HepG2 (cell line): Measurements from ENCODE around the gene CDS1. TPM values are rescaled to one million over a fixed set of nuclear protein-coding genes. Genes with fewer than 3 reads are reported as not detected.

Experiments used
- CBX5 ChIP-seq: sonication (generic); formaldehyde crosslinking; IDR thresholded peaks from 2 replicates; pipeline ENCODE4 v1.4.0; 2020; ENCODE audit warnings: missing genetic modification reagents, borderline replicate concordance
- CCAR2 ChIP-seq: fragments of 200-400 bp; formaldehyde crosslinking; optimal IDR thresholded peaks from 2 replicates; pipeline ENCODE3; 2018; ENCODE audit warnings: low read depth, mild to moderate bottlenecking, low read length, moderate library complexity
- GATAD1 ChIP-seq: IDR thresholded peaks from 2 replicates; pipeline ENCODE4 v1.6.1; 2016; ENCODE audit warnings: missing genetic modification reagents, missing compliant biosample characterization
- HIVEP1 ChIP-seq: sonication (generic); formaldehyde crosslinking; IDR thresholded peaks from 2 replicates; pipeline ENCODE4 v1.4.0; 2020; ENCODE audit warnings: mild to moderate bottlenecking, missing genetic modification reagents
- MAFK ChIP-seq, 2 experiments: IDR thresholded peaks in 1 of 2; conservative IDR thresholded peaks in 1 of 2; 2 replicates each; pipeline ENCODE4 v1.6.1; 2011; ENCODE audit warnings: improper control_type of control experiment in 2 of 2, low read length in 2 of 2
- MED1 ChIP-seq: sonication (generic); formaldehyde crosslinking; IDR thresholded peaks from 2 replicates; pipeline ENCODE4 v1.4.0; 2020; ENCODE audit warnings: missing genetic modification reagents
- MZF1 ChIP-seq: sonication (generic); formaldehyde crosslinking; IDR thresholded peaks from 2 replicates; pipeline ENCODE4 v1.8.1; 2023; ENCODE audit warnings: mild to moderate bottlenecking, missing genetic modification reagents, borderline replicate concordance
- NPAS2 ChIP-seq: sonication (generic); formaldehyde crosslinking; IDR thresholded peaks from 2 replicates; pipeline ENCODE4 v1.8.0; 2022; ENCODE audit warnings: mild to moderate bottlenecking, missing genetic modification reagents, borderline replicate concordance
- PHF5A ChIP-seq: IDR thresholded peaks from one replicate; pipeline ENCODE4 v1.6.1; 2018; ENCODE audit warnings: low read depth, missing genetic modification reagents; ENCODE audit not compliant: unreplicated experiment
- PRMT3 ChIP-seq: sonication (generic); formaldehyde crosslinking; IDR thresholded peaks from 2 replicates; pipeline ENCODE4 v1.8.1; 2022; ENCODE audit warnings: low read depth, mild to moderate bottlenecking, moderate library complexity, missing genetic modification reagents, borderline replicate concordance
- RBFOX2 ChIP-seq: fragments of 200-400 bp; formaldehyde crosslinking; IDR thresholded peaks from 2 replicates; pipeline ENCODE4 v1.6.1; 2017; ENCODE audit warnings: low read depth, mild to moderate bottlenecking, low read length
- RELA ChIP-seq: sonication (generic); formaldehyde crosslinking; IDR thresholded peaks from 2 replicates; pipeline ENCODE4 v1.4.0; 2020; ENCODE audit warnings: missing genetic modification reagents
- RXRB ChIP-seq: IDR thresholded peaks from 2 replicates; pipeline ENCODE4 v1.6.1; 2016; ENCODE audit warnings: borderline replicate concordance, missing genetic modification reagents, missing compliant biosample characterization
- SAFB2 ChIP-seq: sonication (generic); formaldehyde crosslinking; IDR thresholded peaks from 2 replicates; pipeline ENCODE4 v1.5.1; 2020; ENCODE audit warnings: missing genetic modification reagents, low read depth, mild to moderate bottlenecking, borderline replicate concordance
- SETDB1 ChIP-seq: sonication (generic); formaldehyde crosslinking; IDR thresholded peaks from 2 replicates; pipeline ENCODE4 v1.5.1; 2020; ENCODE audit warnings: missing genetic modification reagents, mild to moderate bottlenecking, borderline replicate concordance
- TAF15 ChIP-seq: fragments of 200-400 bp; formaldehyde crosslinking; IDR thresholded peaks from one replicate; pipeline ENCODE4 v1.6.1; 2018; ENCODE audit warnings: mild to moderate bottlenecking, low read depth, low read length; ENCODE audit not compliant: poor library complexity, severe bottlenecking
- XRCC5 ChIP-seq: fragments of 200-400 bp; formaldehyde crosslinking; optimal IDR thresholded peaks from 2 replicates; pipeline ENCODE3; 2017; ENCODE audit warnings: mild to moderate bottlenecking, low read length
- ZBTB33 ChIP-seq: sonication (generic); formaldehyde crosslinking; IDR thresholded peaks from 2 replicates; pipeline ENCODE4 v1.4.0; 2020; ENCODE audit warnings: missing genetic modification reagents
- ZBTB38 ChIP-seq: sonication (generic); formaldehyde crosslinking; IDR thresholded peaks from 2 replicates; pipeline ENCODE4 v1.5.1; 2020; ENCODE audit warnings: mild to moderate bottlenecking, missing genetic modification reagents
- ZFP36L2 ChIP-seq: sonication (generic); formaldehyde crosslinking; IDR thresholded peaks from 2 replicates; pipeline ENCODE4 v1.4.0; 2020; ENCODE audit warnings: missing genetic modification reagents
- ZFP41 ChIP-seq: sonication (generic); formaldehyde crosslinking; IDR thresholded peaks from 2 replicates; pipeline ENCODE4 v1.4.0; 2020; ENCODE audit warnings: mild to moderate bottlenecking, missing genetic modification reagents, borderline replicate concordance
- ZKSCAN1 ChIP-seq: fragments of 150-350 bp; IDR thresholded peaks from 2 replicates; pipeline ENCODE4 v1.6.1; 2014; ENCODE audit warnings: low read length
- ZNF337 ChIP-seq: sonication (generic); formaldehyde crosslinking; IDR thresholded peaks from 2 replicates; pipeline ENCODE4 v1.5.1; 2020; ENCODE audit warnings: missing genetic modification reagents, low read depth, mild to moderate bottlenecking, borderline replicate concordance
- ZNF441 ChIP-seq: sonication (generic); formaldehyde crosslinking; IDR thresholded peaks from 2 replicates; pipeline ENCODE4 v1.7.0; 2021; ENCODE audit warnings: missing genetic modification reagents, borderline replicate concordance
- ZNF484 ChIP-seq: sonication (generic); formaldehyde crosslinking; IDR thresholded peaks from 2 replicates; pipeline ENCODE4 v1.5.1; 2020; ENCODE audit warnings: mild to moderate bottlenecking, low read depth, missing genetic modification reagents, borderline replicate concordance
- ZNF614 ChIP-seq: IDR thresholded peaks from 2 replicates; pipeline ENCODE4 v1.6.1; 2018; ENCODE audit warnings: missing biosample characterization, missing genetic modification reagents, inconsistent platforms, borderline replicate concordance
- polyA plus RNA-seq, 8 experiments: library from polyadenylated mRNA; depleted of rRNA in 3 of 8; stranded (reverse) in 7 of 8; unstranded in 1 of 8; fragments of >200 nt; fragmentation: Illumina TruSeq in 4 of 8; extraction: Trizol in 4 of 8; gene quantifications; 2 replicates each; pipeline versions ENCODE4 v1.2.1 to v1.2.3, GENCODE V29; 2011 to 2016; ENCODE audit warnings: low read depth in 4 of 8, missing spikeins in 1 of 8, mixed read lengths in 1 of 8; ENCODE audit not compliant: insufficient read depth in 1 of 8
- total RNA-seq, 5 experiments: library from RNA; depleted of rRNA; stranded (reverse); fragments of >200 nt; fragmentation: Illumina TruSeq; extraction: Trizol; gene quantifications; 2 replicates each; pipeline ENCODE4 v1.2.3, GENCODE V29; 2016; ENCODE audit warnings: low read depth in 1 of 5
- TF ChIP-seq, protein P1 (sequence below): sonication (generic); formaldehyde crosslinking; IDR thresholded peaks from 2 replicates; pipeline ENCODE4 v1.4.0; 2020; ENCODE audit warnings: missing genetic modification reagents, mild to moderate bottlenecking, borderline replicate concordance
- TF ChIP-seq, protein P2 (sequence below): sonication (generic); formaldehyde crosslinking; IDR thresholded peaks from 2 replicates; pipeline ENCODE4 v1.5.0; 2020; ENCODE audit warnings: missing genetic modification reagents

The CDS1 gene
- total and polyA plus RNA-seq, 2 of the 13 experiments (the other 11 are each of a cell fraction or from before 2014, with no cell fraction given): 2.1 to 3.2 TPM

DNA sequence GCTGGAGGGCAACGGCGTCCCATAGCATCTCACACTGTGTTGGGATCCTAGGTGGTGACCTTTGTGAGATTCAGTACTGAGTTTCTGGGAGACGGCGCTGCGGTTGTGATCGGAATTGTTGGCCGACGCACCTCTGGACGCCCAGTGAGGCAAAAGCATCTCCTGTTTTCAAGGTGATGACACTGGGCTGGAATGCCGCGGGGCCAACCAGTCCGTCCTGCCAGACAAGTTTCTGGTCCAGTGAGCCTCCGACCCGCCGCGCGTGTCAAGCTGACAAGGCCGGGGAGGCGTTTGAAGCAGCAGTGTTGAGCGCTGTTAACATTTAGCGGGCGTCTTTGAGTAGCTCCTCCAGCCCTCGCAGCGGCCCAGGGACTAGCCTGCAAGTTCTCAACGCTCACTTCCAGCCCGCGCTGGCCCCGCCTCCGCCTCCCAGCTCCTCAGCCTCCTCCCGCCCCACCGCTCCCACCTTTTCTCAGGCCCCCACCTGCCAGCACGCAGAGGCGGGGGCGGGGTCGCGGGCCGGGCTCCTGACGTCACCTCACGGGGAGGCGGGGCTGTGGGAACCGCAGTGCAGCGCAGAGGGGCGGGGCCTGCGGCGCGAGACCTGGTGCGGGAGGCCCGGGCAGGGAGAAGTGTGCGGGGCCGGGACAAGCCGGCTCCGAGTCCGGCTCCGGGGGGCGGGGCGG lies 482 bp upstream of the CDS1 start (continued):
- TF ChIP-seq MAFK (conservative IDR thresholded peaks at IDR 0.05 in 1 of 2, IDR thresholded peaks at IDR 0.05 in 1 of 2; ENCODE audit: low read length in 2 of 2) (no peak), PHF5A (CRISPR knock-in tag) (no peak), CCAR2 (no peak), SETDB1 (CRISPR knock-in tag) (no peak), ZNF441 (CRISPR knock-in tag) (0 out of 2 replicates have a peak, but pooled peaks have one; percentile 47), ZFP36L2 (CRISPR knock-in tag) (no peak), PRMT3 (CRISPR knock-in tag) (no peak), ZFP41 (no peak), RELA (no peak), ZBTB33 (CRISPR knock-in tag) (no peak), TAF15 (no peak), CBX5 (CRISPR knock-in tag) (no peak), NPAS2 (CRISPR knock-in tag) (no peak), ZNF614 (CRISPR knock-in tag) (no peak), ZNF484 (no peak), RXRB (CRISPR knock-in tag) (no peak), SAFB2 (no peak), ZNF337 (CRISPR knock-in tag) (no peak), ZKSCAN1 (no peak), MZF1 (no peak), ZBTB38 (CRISPR knock-in tag) (no peak), HIVEP1 (CRISPR knock-in tag) (no peak), XRCC5 (no peak), MED1 (CRISPR knock-in tag) (no peak), RBFOX2 (no peak), GATAD1 (CRISPR knock-in tag) (no peak)
- TF ChIP-seq, protein P1, sequence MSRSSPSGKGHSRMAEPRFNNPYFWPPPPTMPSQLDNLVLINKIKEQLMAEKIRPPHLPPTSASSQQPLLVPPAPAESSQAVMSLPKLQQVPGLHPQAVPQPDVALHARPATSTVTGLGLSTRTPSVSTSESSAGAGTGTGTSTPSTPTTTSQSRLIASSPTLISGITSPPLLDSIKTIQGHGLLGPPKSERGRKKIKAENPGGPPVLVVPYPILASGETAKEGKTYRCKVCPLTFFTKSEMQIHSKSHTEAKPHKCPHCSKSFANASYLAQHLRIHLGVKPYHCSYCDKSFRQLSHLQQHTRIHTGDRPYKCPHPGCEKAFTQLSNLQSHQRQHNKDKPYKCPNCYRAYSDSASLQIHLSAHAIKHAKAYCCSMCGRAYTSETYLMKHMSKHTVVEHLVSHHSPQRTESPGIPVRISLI: no peak
- TF ChIP-seq, protein P2, sequence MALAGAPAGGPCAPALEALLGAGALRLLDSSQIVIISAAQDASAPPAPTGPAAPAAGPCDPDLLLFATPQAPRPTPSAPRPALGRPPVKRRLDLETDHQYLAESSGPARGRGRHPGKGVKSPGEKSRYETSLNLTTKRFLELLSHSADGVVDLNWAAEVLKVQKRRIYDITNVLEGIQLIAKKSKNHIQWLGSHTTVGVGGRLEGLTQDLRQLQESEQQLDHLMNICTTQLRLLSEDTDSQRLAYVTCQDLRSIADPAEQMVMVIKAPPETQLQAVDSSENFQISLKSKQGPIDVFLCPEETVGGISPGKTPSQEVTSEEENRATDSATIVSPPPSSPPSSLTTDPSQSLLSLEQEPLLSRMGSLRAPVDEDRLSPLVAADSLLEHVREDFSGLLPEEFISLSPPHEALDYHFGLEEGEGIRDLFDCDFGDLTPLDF (CRISPR knock-in tag): no peak
